Smooth muscle cell (in vitro differentiated cells): Measurements from ENCODE around the gene MERTK. TPM values are rescaled to one million over a fixed set of nuclear protein-coding genes. Genes with fewer than 3 reads are reported as not detected.

ENCODE experiments used
- DNase-seq: peaks from one replicate; lab custom pipeline; 2025; ENCODE audit not compliant: unreplicated experiment; lab: John Stamatoyannopoulos, UW
- H2AFZ ChIP-seq: fragments of 200-600 bp; sonication (generic); 2 replicates; pipeline ENCODE4 v1.6.0; 2016; ENCODE audit warnings: antibody characterized with exemption, low read depth, mild to moderate bottlenecking
- H3F3A ChIP-seq: fragments of 200-600 bp; sonication (generic); 2 replicates; pipeline ENCODE4 v1.6.0; 2017; ENCODE audit warnings: antibody characterized with exemption, low read depth
- H3K27ac ChIP-seq: fragments of 200-600 bp; sonication (generic); 2 replicates; pipeline ENCODE4 v1.5.1; 2016; ENCODE audit warnings: low read depth, mild to moderate bottlenecking
- H3K27me3 ChIP-seq: fragments of 200-600 bp; sonication (generic); 2 replicates; pipeline ENCODE4 v1.6.1; 2016; ENCODE audit warnings: low read depth, mild to moderate bottlenecking
- H3K36me3 ChIP-seq: fragments of 200-600 bp; sonication (generic); 2 replicates; pipeline ENCODE4 v1.5.1; 2016; ENCODE audit warnings: low read depth
- H3K4me1 ChIP-seq: fragments of 200-600 bp; sonication (generic); 2 replicates; pipeline ENCODE4 v1.5.1; 2016; ENCODE audit warnings: low read depth
- H3K4me2 ChIP-seq: fragments of 200-600 bp; sonication (generic); 2 replicates; pipeline ENCODE4 v1.6.0; 2016; ENCODE audit warnings: mild to moderate bottlenecking
- H3K4me3 ChIP-seq: fragments of 200-600 bp; sonication (generic); 2 replicates; pipeline ENCODE4 v1.5.1; 2016; ENCODE audit warnings: mild to moderate bottlenecking
- H3K79me2 ChIP-seq: fragments of 200-600 bp; sonication (generic); 2 replicates; pipeline ENCODE4 v1.6.0; 2016; ENCODE audit warnings: low read depth, mild to moderate bottlenecking
- H3K9ac ChIP-seq: fragments of 200-600 bp; sonication (generic); 2 replicates; pipeline ENCODE4 v1.6.0; 2016; ENCODE audit warnings: low read depth
- H3K9me3 ChIP-seq: fragments of 200-600 bp; sonication (generic); replicated peaks from 2 replicates; pipeline ENCODE4 v1.5.1; 2016; ENCODE audit warnings: low read depth
- H4K20me1 ChIP-seq: fragments of 200-600 bp; sonication (generic); 2 replicates; pipeline ENCODE4 v1.6.0; 2016; ENCODE audit warnings: low read depth
- CTCF ChIP-seq: fragments of 200-600 bp; sonication (generic); IDR thresholded peaks from 2 replicates; pipeline ENCODE4 v1.5.1; 2017; ENCODE audit warnings: borderline replicate concordance, mild to moderate bottlenecking, antibody characterized with exemption; ENCODE audit not compliant: insufficient read depth, poor library complexity, severe bottlenecking
- WGBS: methylation state at CpG from one replicate; pipeline ENCODE4 v1.1.7; 2016; ENCODE audit warnings: low lambda C conversion rate; 5-methylcytosine and 5-hydroxymethylcytosine counted together
- polyA plus RNA-seq: library from polyadenylated mRNA; unstranded; fragments of >200 nt; fragmentation: Nextera tagmentation; extraction: Ambion mirVana; gene quantifications from 2 replicates; pipeline ENCODE4 v1.2.1, GENCODE V29; 2016
- total RNA-seq: library from RNA; depleted of rRNA; stranded (reverse); fragments of >200 nt; gene quantifications from 2 replicates; pipeline ENCODE4 v1.2.3, GENCODE V29; 2014

Gene MERTK
- total and polyA plus RNA-seq, 2 experiments from 2014 or later: 5.1 to 9.4 TPM

GRCh38 chr2:111944531-111945210, 46.3 kb downstream of the MERTK start:
- Histone ChIP-seq H3K79me2 (no peaks in the 10 kb centered on the region), H3K4me3 (no peak overlapping the region), H3F3A (no peaks in the 10 kb centered on the region), H3K27me3 (no peaks in the 10 kb centered on the region), H3K27ac (no peak overlapping the region), H3K9ac (no peak overlapping the region), H4K20me1 (peaks cover 4% of the 10 kb centered on the region), H3K4me2 (no peak overlapping the region), H3K36me3 (no peaks in the 10 kb centered on the region), H3K9me3 (no peaks in the 10 kb centered on the region), H2AFZ (no peak overlapping the region), H3K4me1 (no peaks in the 10 kb centered on the region)
- 94% methylated on average over 5 of the region's 5 CpGs for WGBS
- no peak for DNase-seq
- no peak for TF ChIP-seq CTCF

- Histone ChIP-seq H3K27ac (no peak overlapping the region), H3K9ac (no peak overlapping the region), H3K79me2 (no peaks in the 10 kb centered on the region)
Observed at GRCh38 chr2:111945444-111946293, 47.3 kb downstream of the MERTK start.

DNA sequence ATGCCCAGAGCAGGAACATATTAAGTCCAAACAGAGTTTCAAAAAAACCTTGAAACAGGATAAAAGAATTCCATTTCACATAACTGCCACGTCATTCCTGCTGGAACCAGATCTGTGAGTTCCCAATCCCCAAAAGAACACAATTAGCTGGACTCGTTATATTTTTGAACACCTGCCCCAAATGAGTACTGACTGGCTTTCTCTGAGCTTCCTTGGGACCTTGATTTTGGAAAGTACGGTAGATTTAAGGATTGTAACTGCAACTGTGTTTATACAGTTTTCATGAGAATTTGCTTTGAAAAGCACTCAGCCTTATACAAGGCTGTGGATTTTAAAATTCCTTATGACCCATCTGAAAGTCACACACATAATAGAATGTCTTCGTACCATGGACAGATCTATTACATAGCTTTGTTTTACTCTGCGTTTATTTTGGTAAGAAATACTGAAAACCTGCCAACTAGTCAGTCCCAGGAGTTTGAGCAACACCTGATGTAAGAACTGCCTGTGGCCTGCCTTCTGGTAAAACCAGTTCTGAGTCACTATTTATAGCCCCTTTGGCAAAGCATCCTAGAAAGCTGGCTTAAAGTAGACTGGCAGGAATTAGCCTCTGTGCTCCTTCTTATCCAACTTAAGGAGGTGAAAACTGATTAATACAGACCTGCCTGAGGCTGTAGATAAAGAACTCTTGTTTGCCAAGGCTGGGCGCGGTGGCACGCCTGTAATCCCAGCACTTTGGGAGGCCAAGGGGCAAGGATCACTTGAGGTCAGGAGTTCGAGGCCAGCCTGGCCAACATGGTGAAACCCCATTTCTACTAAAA, 48.1 kb downstream of the MERTK start:
- H3K4me1 ChIP-seq: no peaks in the 10 kb centered on the region
- no peak overlapping the region for H3K9ac ChIP-seq
- no peaks in the 10 kb centered on the region for H3K27me3 ChIP-seq
- no peaks in the 10 kb centered on the region for H3F3A ChIP-seq
- peak overlapping the region; percentile 20 for H3K27ac ChIP-seq
- no peak for DNase-seq
- TF ChIP-seq CTCF: no peak
- no peaks in the 10 kb centered on the region for H3K36me3 ChIP-seq
- H3K4me3 ChIP-seq: no peak overlapping the region
- no peaks in the 10 kb centered on the region for H3K79me2 ChIP-seq
- H2AFZ ChIP-seq: no peak overlapping the region
- H4K20me1 ChIP-seq: peaks cover 4% of the 10 kb centered on the region
- no peaks in the 10 kb centered on the region for H3K9me3 ChIP-seq
- H3K4me2 ChIP-seq: no peak overlapping the region
- WGBS: 68% methylated on average over 9 of the region's 9 CpGs

More at GRCh38 chr2:111945444-111946293, 47.3 kb downstream of the MERTK start:
- no peak for DNase-seq
- no peak overlapping the region for H3K4me2 ChIP-seq
- H3K9me3 ChIP-seq: no peaks in the 10 kb centered on the region
- peaks cover 4% of the 10 kb centered on the region for H4K20me1 ChIP-seq
- no peak for TF ChIP-seq CTCF
- no peak overlapping the region for H3K4me3 ChIP-seq
- no peak overlapping the region for H2AFZ ChIP-seq
- no peaks in the 10 kb centered on the region for H3K4me1 ChIP-seq
- H3F3A ChIP-seq: no peaks in the 10 kb centered on the region
- no peaks in the 10 kb centered on the region for H3K27me3 ChIP-seq
- WGBS: 83% methylated on average over 2 of the region's 2 CpGs
- no peaks in the 10 kb centered on the region for H3K36me3 ChIP-seq
